ENCODE measurements around the gene LGALS4.
"Not testable (repeated sequence)": the region's sequence is repeated elsewhere in the genome, so short reads cannot be mapped to it uniquely, and the experiment has no call there.

DNA sequence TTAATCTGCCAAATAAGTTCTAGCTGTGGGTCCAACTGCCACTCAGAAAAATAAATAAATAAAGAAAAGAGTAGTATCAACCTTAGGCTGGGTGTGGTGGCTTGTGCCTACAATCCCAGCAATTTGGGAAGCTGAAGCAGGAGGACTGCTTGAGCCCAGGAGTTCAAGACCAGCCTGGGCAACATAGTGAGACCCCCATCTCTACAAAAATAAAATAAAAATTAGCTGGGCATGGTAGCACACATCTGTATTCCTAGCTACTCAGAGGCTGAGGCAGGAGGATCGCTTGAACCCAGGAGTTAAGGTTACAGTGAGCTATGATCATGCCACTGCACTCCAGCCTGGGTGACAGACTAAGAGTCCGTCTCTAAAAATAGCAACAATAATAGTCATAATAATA is 1.2 kb upstream of the LGALS4 start:
- TF ChIP-seq EZH2 (IDR thresholded peaks at IDR 0.05); POLR2AphosphoS5 (IDR thresholded peaks at IDR 0.05; ENCODE audit: borderline replicate concordance, low read depth, low read length); FOXP2 (optimal IDR thresholded peaks at IDR 0.05; ENCODE audit: control extremely low read depth, extremely low read length, insufficient read depth): not testable (repeated sequence)

Data from SK-N-MC (cell line).